Fibroblast of lung (primary cell): Measurements from ENCODE around the gene PRRC2A. TPM values are rescaled to one million over a fixed set of nuclear protein-coding genes. Genes with fewer than 3 reads are reported as not detected.

ENCODE experiments used
- DNase-seq, 2 donors: peaks; one replicate each; pipeline versions ENCODE4 v3.0.0 to v3.0.0-alpha.2; 2010; ENCODE audit warnings: low read depth in 2 of 2
- H2AFZ ChIP-seq: 2 replicates; pipeline ENCODE4 v1.5.1; 2012; ENCODE audit warnings: low read length, control low read depth, inconsistent platforms
- H3K27ac ChIP-seq: 2 replicates; pipeline ENCODE4 v1.5.1; 2011; ENCODE audit warnings: low read length, control low read depth; ENCODE audit not compliant: insufficient read depth
- H3K27me3 ChIP-seq: 2 replicates; pipeline ENCODE4 v1.5.1; 2011; ENCODE audit warnings: mild to moderate bottlenecking, low read length; ENCODE audit not compliant: control insufficient read depth, insufficient read depth
- H3K36me3 ChIP-seq: 2 replicates; pipeline ENCODE4 v1.5.1; 2011; ENCODE audit warnings: low read length; ENCODE audit not compliant: control insufficient read depth, insufficient read depth
- H3K4me1 ChIP-seq: 2 replicates; pipeline ENCODE4 v1.5.1; 2011; ENCODE audit warnings: low read length; ENCODE audit not compliant: control insufficient read depth, insufficient read depth; ENCODE audit errors: extremely low read depth
- H3K4me2 ChIP-seq: 2 replicates; pipeline ENCODE4 v1.5.1; 2011; ENCODE audit warnings: low read length, control low read depth; ENCODE audit not compliant: insufficient read depth; ENCODE audit errors: extremely low read depth
- H3K4me3 ChIP-seq, 4 experiments: fragments of 200-600 bp in 1 of 4; sonication (generic) in 1 of 4; replicated peaks in 1 of 4; 2 replicates each; pipeline ENCODE4 v1.5.1; 2011 to 2016; ENCODE audit warnings: low read length in 4 of 4, low read depth in 3 of 4, mild to moderate bottlenecking in 3 of 4, control low read depth in 2 of 4, inconsistent platforms in 1 of 4, mixed read lengths in 1 of 4; ENCODE audit not compliant: insufficient read depth in 1 of 4; ENCODE audit errors: control extremely low read depth in 1 of 4
- H3K79me2 ChIP-seq: 2 replicates; pipeline ENCODE4 v1.5.1; 2012; ENCODE audit warnings: mild to moderate bottlenecking, low read length, inconsistent platforms; ENCODE audit not compliant: control insufficient read depth, insufficient read depth
- H3K9ac ChIP-seq: 2 replicates; pipeline ENCODE4 v1.5.1; 2011; ENCODE audit warnings: mild to moderate bottlenecking, low read length, control low read depth; ENCODE audit not compliant: insufficient read depth
- H3K9me3 ChIP-seq: 2 replicates; pipeline ENCODE4 v1.5.1; 2012; ENCODE audit warnings: low read depth, low read length; ENCODE audit not compliant: control insufficient read depth, insufficient read depth
- H4K20me1 ChIP-seq: 2 replicates; pipeline ENCODE4 v1.5.1; 2011; ENCODE audit warnings: low read length; ENCODE audit not compliant: control insufficient read depth, insufficient read depth; ENCODE audit errors: extremely low read depth
- CTCF ChIP-seq, 2 donors: IDR thresholded peaks in 1 of 2; conservative IDR thresholded peaks in 1 of 2; 1 replicate in 1 of 2; 2 replicates in 1 of 2; pipeline ENCODE4 v1.5.1; 2011 to 2012; ENCODE audit warnings: low read length in 2 of 2, control low read depth in 1 of 2, inconsistent platforms in 1 of 2, low read depth in 1 of 2, mild to moderate bottlenecking in 1 of 2
- EZH2 ChIP-seq: IDR thresholded peaks from 2 replicates; pipeline ENCODE4 v1.5.1; 2012; ENCODE audit warnings: low read length, control low read depth, mild to moderate bottlenecking; ENCODE audit errors: missing control alignments
- polyA plus RNA-seq, 2 donors: library from polyadenylated mRNA; depleted of rRNA in 1 of 2; stranded (reverse) in 1 of 2; unstranded in 1 of 2; fragments of >200 nt; gene quantifications; 2 replicates each; pipeline ENCODE4 v1.2.1, GENCODE V29; 2011 to 2012; ENCODE audit warnings: missing spikeins in 1 of 2
- total RNA-seq: library from RNA; depleted of rRNA; stranded (reverse); fragments of >200 nt; gene quantifications from 2 replicates; pipeline ENCODE4 v1.2.1, GENCODE V29; 2014

PRRC2A gene
- total and polyA plus RNA-seq, 2 donors (not counting 1 experiment from before 2014, with no cell fraction given) = 26.9 to 46.6 TPM

- Histone ChIP-seq H3K9ac (no peak overlapping the region), H3K36me3 (peaks cover 64% of the 10 kb centered on the region), H3K9me3 (no peaks in the 10 kb centered on the region), H3K27ac (no peak overlapping the region), H3K4me2 (no peak overlapping the region), H3K4me1 (peaks cover 2% of the 10 kb centered on the region), H3K27me3 (no peaks in the 10 kb centered on the region), H3K4me3 (no peak overlapping the region), H2AFZ (no peak overlapping the region), H3K79me2 (peaks cover 38% of the 10 kb centered on the region), H4K20me1 (no peaks in the 10 kb centered on the region)
- no peak for DNase-seq
- TF ChIP-seq EZH2 (no peak), CTCF (conservative IDR thresholded peaks at IDR 0.05 in 1 of 2, IDR thresholded peaks at IDR 0.05 in 1 of 2; ENCODE audit: low read depth in 1 of 2, low read length in 2 of 2) (no peak)
Observed at GRCh38 chr6:31629014-31629413, 8.5 kb downstream of the PRRC2A start.

DNA sequence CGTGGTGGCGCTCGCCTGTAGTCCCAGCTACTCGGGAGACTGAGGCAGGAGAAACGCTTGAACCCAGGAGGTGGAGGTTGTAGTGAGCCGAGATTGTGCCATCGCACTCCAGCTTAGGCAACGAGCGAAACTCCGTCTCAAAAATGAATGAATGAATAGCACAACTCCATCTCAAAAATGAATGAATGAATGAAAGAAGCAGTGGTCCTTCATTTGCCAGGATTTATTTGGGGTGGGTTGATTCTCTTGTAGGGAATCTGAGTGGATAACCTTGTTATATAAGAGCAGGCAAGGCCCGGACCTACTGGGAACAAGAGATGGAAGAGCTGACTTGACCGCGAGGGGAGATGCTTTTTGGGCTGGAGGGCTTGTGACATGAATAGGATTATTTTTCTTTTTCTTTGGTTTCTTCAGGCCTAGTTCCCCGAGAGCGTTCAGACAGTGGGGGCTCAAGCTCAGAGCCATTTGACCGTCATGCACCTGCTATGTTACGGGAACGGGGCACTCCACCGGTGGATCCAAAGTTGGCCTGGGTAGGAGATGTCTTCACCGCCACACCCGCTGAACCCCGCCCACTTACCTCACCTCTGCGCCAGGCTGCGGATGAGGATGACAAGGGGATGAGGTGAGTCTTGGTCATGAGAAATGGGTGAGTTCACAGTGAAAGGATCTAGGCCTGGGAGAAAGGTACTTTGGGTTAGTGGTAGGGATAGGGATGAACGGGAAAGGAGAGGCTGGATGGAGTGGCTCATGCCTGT is 9.8 kb downstream of the PRRC2A start:
- Histone ChIP-seq H4K20me1 (no peaks in the 10 kb centered on the region), H3K4me3 (no peak overlapping the region), H3K36me3 (peaks cover 66% of the 10 kb centered on the region), H3K9me3 (no peaks in the 10 kb centered on the region), H3K27me3 (no peaks in the 10 kb centered on the region), H3K4me2 (no peak overlapping the region), H3K27ac (no peak overlapping the region), H3K9ac (no peak overlapping the region), H3K4me1 (peaks cover 2% of the 10 kb centered on the region), H3K79me2 (peaks cover 28% of the 10 kb centered on the region), H2AFZ (no peak overlapping the region)
- no peak for DNase-seq
- TF ChIP-seq EZH2 (no peak), CTCF (conservative IDR thresholded peaks at IDR 0.05 in 1 of 2, IDR thresholded peaks at IDR 0.05 in 1 of 2; ENCODE audit: low read depth in 1 of 2, low read length in 2 of 2) (no peak)

GRCh38 chr6:31631209-31631608 is 10.7 kb downstream of the PRRC2A start:
- Histone ChIP-seq H3K4me3 (no peak overlapping the region), H3K4me2 (no peak overlapping the region), H3K36me3 (peaks cover 64% of the 10 kb centered on the region), H3K9ac (no peak overlapping the region), H3K79me2 (peaks cover 22% of the 10 kb centered on the region), H2AFZ (no peak overlapping the region), H3K9me3 (no peaks in the 10 kb centered on the region), H3K4me1 (peaks cover 2% of the 10 kb centered on the region), H3K27me3 (no peaks in the 10 kb centered on the region), H3K27ac (no peak overlapping the region), H4K20me1 (no peaks in the 10 kb centered on the region)
- TF ChIP-seq EZH2 (no peak), CTCF (conservative IDR thresholded peaks at IDR 0.05 in 1 of 2, IDR thresholded peaks at IDR 0.05 in 1 of 2; ENCODE audit: low read depth in 1 of 2, low read length in 2 of 2) (no peak)
- DNase-seq = no peak
